Keratinocyte (primary cell): ENCODE data around the gene CORO7. TPM values are rescaled to one million over a fixed set of nuclear protein-coding genes. Genes with fewer than 3 reads are reported as not detected.

Experiments used
- DNase-seq: peaks from one replicate; pipeline ENCODE4 v3.0.0-alpha.2; 2011; ENCODE audit warnings: low read depth, missing footprints, low spot score
- FAIRE-seq: peaks from 2 replicates; lab custom pipeline; 2011; peaks lifted over from hg19 to GRCh38; lab: Jason Lieb, UNC
- H2AFZ ChIP-seq: 2 replicates; pipeline ENCODE4 v1.6.0; 2012; ENCODE audit warnings: low read length, control low read depth, inconsistent platforms; ENCODE audit not compliant: control insufficient read depth
- H3K27ac ChIP-seq: 2 replicates; pipeline ENCODE4 v1.5.1; 2011; ENCODE audit warnings: low read length; ENCODE audit not compliant: control insufficient read depth, insufficient read depth
- H3K27me3 ChIP-seq: 3 replicates; pipeline ENCODE4 v1.6.0; 2011; ENCODE audit warnings: low read length; ENCODE audit not compliant: control insufficient read depth, insufficient read depth; ENCODE audit errors: extremely low read depth
- H3K36me3 ChIP-seq, 2 experiments: 2 replicates in 1 of 2; 3 replicates in 1 of 2; pipeline ENCODE4 v1.5.1; 2011; ENCODE audit warnings: low read length in 2 of 2, mild to moderate bottlenecking in 1 of 2; ENCODE audit not compliant: control insufficient read depth in 2 of 2, insufficient read depth in 2 of 2; ENCODE audit errors: extremely low read depth in 1 of 2
- H3K4me1 ChIP-seq: 3 replicates; pipeline ENCODE4 v1.5.1; 2011; ENCODE audit warnings: low read length; ENCODE audit not compliant: control insufficient read depth, insufficient read depth; ENCODE audit errors: extremely low read depth
- H3K4me2 ChIP-seq: 3 replicates; pipeline ENCODE4 v1.6.0; 2011; ENCODE audit warnings: low read depth, low read length; ENCODE audit not compliant: control insufficient read depth, insufficient read depth; ENCODE audit errors: extremely low read depth
- H3K4me3 ChIP-seq, 3 experiments: fragments of 200-600 bp in 1 of 3; sonication (generic) in 1 of 3; 2 replicates in 2 of 3; 3 replicates in 1 of 3; pipeline ENCODE4 v1.5.1; 2011 to 2016; ENCODE audit warnings: low read length in 3 of 3, mild to moderate bottlenecking in 3 of 3, control low read depth in 2 of 3, inconsistent platforms in 1 of 3, low read depth in 1 of 3, mixed read lengths in 1 of 3, mixed run types in 1 of 3, moderate library complexity in 1 of 3; ENCODE audit not compliant: control insufficient read depth in 2 of 3, insufficient read depth in 2 of 3; ENCODE audit errors: extremely low read depth in 1 of 3
- H3K79me2 ChIP-seq: 2 replicates; pipeline ENCODE4 v1.6.0; 2012; ENCODE audit warnings: low read length; ENCODE audit not compliant: control insufficient read depth, insufficient read depth
- H3K9ac ChIP-seq: 3 replicates; pipeline ENCODE4 v1.6.0; 2011; ENCODE audit warnings: low read length; ENCODE audit not compliant: control insufficient read depth, insufficient read depth; ENCODE audit errors: extremely low read depth
- H3K9me1 ChIP-seq: 3 replicates; pipeline ENCODE4 v1.6.0; 2011; ENCODE audit warnings: low read length; ENCODE audit not compliant: control insufficient read depth, insufficient read depth; ENCODE audit errors: extremely low read depth
- H3K9me3 ChIP-seq: 2 replicates; pipeline ENCODE4 v1.5.1; 2012; ENCODE audit warnings: low read depth, low read length; ENCODE audit not compliant: control insufficient read depth
- H4K20me1 ChIP-seq: 3 replicates; pipeline ENCODE4 v1.6.0; 2011; ENCODE audit warnings: low read length; ENCODE audit not compliant: control insufficient read depth, insufficient read depth; ENCODE audit errors: extremely low read depth
- EZH2 ChIP-seq: IDR thresholded peaks from one replicate; pipeline ENCODE4 v1.6.1; 2012; ENCODE audit warnings: inconsistent platforms, mild to moderate bottlenecking, low read length, moderate library complexity
- dilution Hi-C: fragments of 300-500 bp; cut with MboI; formaldehyde crosslinking; loops from one replicate; pipeline ENCODE4 v1.7.0; 2020; ENCODE audit warnings: low sequenced_read_pairs; ENCODE audit not compliant: extremely low pct_ligation_motif_present
- polyA plus RNA-seq, 5 experiments: library from polyadenylated mRNA; depleted of rRNA in 3 of 5; stranded (reverse) in 3 of 5; stranded (forward) in 1 of 5; unstranded in 1 of 5; fragments of >200 nt; gene quantifications; 1 replicate in 1 of 5; 2 replicates in 3 of 5; 3 replicates in 1 of 5; pipeline versions ENCODE4 v1.2.1 to v1.2.3, GENCODE V29; 2011 to 2012; ENCODE audit warnings: missing spikeins in 2 of 5, low read depth in 1 of 5, low replicate concordance in 1 of 5
- TF ChIP-seq, protein P1 (sequence below), 3 experiments: IDR thresholded peaks in 1 of 3; conservative IDR thresholded peaks in 1 of 3; optimal IDR thresholded peaks in 1 of 3; 2 replicates in 2 of 3; 3 replicates in 1 of 3; pipeline versions ENCODE3 to v1.5.1; 2011; ENCODE audit warnings: low read length in 3 of 3, mild to moderate bottlenecking in 3 of 3, moderate library complexity in 2 of 3, control low read depth in 1 of 3, inconsistent platforms in 1 of 3; ENCODE audit not compliant: insufficient read depth in 2 of 3; ENCODE audit errors: extremely low read depth in 1 of 3

CORO7 gene
- polyA plus RNA-seq, 1 donor (not counting 4 experiments of a cell fraction or from before 2014, with no cell fraction given) = 8.4 TPM

DNA sequence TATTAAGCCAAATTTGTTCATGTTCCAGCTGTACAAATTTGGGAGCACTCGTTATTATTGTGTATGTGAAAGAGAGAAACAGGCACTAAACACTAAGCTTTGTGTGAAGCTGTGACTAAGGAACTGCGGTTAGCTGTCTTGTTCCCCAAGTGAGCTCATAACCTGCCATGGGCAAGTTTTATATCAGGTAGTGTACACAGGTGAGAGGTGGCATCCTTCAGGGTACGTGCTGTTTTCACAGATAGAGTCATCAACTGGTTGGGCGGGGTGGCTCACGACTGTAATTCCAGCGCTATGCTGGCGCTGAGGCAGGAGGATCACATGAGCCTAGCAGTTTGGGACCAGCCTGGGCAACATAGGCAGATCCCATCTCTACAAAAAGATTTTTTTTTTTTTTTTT, 12.1 kb upstream of the CORO7 start:
- no peak for FAIRE-seq
- peaks cover 21% of the 10 kb centered on the region for H3K4me1 ChIP-seq
- peak overlapping the region; percentile 33 for H3K9ac ChIP-seq
- peak; percentile 81 for DNase-seq
- H3K79me2 ChIP-seq = peaks cover 63% of the 10 kb centered on the region
- dilution Hi-C loops = no loop called here
- H3K4me3 ChIP-seq = no peak overlapping the region
- no peaks in the 10 kb centered on the region for H3K9me1 ChIP-seq
- peaks cover 3 to 14% of the 10 kb centered on the region in 2 experiments for H3K36me3 ChIP-seq
- TF ChIP-seq, protein P1, sequence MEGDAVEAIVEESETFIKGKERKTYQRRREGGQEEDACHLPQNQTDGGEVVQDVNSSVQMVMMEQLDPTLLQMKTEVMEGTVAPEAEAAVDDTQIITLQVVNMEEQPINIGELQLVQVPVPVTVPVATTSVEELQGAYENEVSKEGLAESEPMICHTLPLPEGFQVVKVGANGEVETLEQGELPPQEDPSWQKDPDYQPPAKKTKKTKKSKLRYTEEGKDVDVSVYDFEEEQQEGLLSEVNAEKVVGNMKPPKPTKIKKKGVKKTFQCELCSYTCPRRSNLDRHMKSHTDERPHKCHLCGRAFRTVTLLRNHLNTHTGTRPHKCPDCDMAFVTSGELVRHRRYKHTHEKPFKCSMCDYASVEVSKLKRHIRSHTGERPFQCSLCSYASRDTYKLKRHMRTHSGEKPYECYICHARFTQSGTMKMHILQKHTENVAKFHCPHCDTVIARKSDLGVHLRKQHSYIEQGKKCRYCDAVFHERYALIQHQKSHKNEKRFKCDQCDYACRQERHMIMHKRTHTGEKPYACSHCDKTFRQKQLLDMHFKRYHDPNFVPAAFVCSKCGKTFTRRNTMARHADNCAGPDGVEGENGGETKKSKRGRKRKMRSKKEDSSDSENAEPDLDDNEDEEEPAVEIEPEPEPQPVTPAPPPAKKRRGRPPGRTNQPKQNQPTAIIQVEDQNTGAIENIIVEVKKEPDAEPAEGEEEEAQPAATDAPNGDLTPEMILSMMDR (optimal IDR thresholded peaks at IDR 0.05 in 1 of 3, IDR thresholded peaks at IDR 0.05 in 1 of 3, conservative IDR thresholded peaks at IDR 0.05 in 1 of 3; ENCODE audit: extremely low read depth in 1 of 3, insufficient read depth in 2 of 3, low read length in 3 of 3) = no peak
- no peak for TF ChIP-seq EZH2
- no peak overlapping the region for H2AFZ ChIP-seq
- no peaks in the 10 kb centered on the region for H3K9me3 ChIP-seq
- H3K27me3 ChIP-seq = no peaks in the 10 kb centered on the region
- peak overlapping the region; percentile 73 for H3K27ac ChIP-seq
- peak overlapping the region; percentile 27 for H3K4me2 ChIP-seq
- no peaks in the 10 kb centered on the region for H4K20me1 ChIP-seq

- H4K20me1 ChIP-seq = no peaks in the 10 kb centered on the region
- H3K4me3 ChIP-seq = peak overlapping the region; percentile 91 to 99 (median 95)
- peak overlapping the region; percentile 94 for H3K9ac ChIP-seq
- peaks cover 55% of the 10 kb centered on the region for H3K79me2 ChIP-seq
- no peak overlapping the region for H2AFZ ChIP-seq
- no peaks in the 10 kb centered on the region for H3K27me3 ChIP-seq
- H3K27ac ChIP-seq = peak overlapping the region; percentile 99
- H3K36me3 ChIP-seq = peaks cover 3 to 9% of the 10 kb centered on the region in 2 experiments
- no peak for FAIRE-seq
- DNase-seq = no peak
- no peaks in the 10 kb centered on the region for H3K9me3 ChIP-seq
- H3K9me1 ChIP-seq = no peaks in the 10 kb centered on the region
- TF ChIP-seq, protein P1 (optimal IDR thresholded peaks at IDR 0.05 in 1 of 3, IDR thresholded peaks at IDR 0.05 in 1 of 3, conservative IDR thresholded peaks at IDR 0.05 in 1 of 3; ENCODE audit: extremely low read depth in 1 of 3, insufficient read depth in 2 of 3, low read length in 3 of 3) = no peak
- no peak for TF ChIP-seq EZH2
- peaks cover 21% of the 10 kb centered on the region for H3K4me1 ChIP-seq
- dilution Hi-C loops = no loop called here
- H3K4me2 ChIP-seq = peak overlapping the region; percentile 99
Measured at GRCh38 chr16:4426722-4427372, 10.5 kb upstream of the CORO7 start.
